Measurements from ENCODE around the gene CECR2.

CECR2 gene

GRCh38 chr22:17589810-17590375 lies 220.6 kb downstream of the CECR2 start:
- in situ Hi-C loops (cut with MboI; ENCODE audit: low sequenced_read_pairs) = no loop called here

GRCh38 chr22:17590586-17590985 lies 221.3 kb downstream of the CECR2 start:
- in situ Hi-C loops (cut with MboI; ENCODE audit: low sequenced_read_pairs) = no loop called here

GRCh38 chr22:17592201-17592600 lies 222.9 kb downstream of the CECR2 start:
- in situ Hi-C loops (cut with MboI; ENCODE audit: low sequenced_read_pairs) = no loop called here

- in situ Hi-C loops (cut with MboI; ENCODE audit: low sequenced_read_pairs) = no loop called here
Measured at GRCh38 chr22:17596226-17596625, 227.0 kb downstream of the CECR2 start.

- in situ Hi-C loops (cut with MboI; ENCODE audit: low sequenced_read_pairs) = no loop called here
Measured at GRCh38 chr22:17597217-17597616, 228.0 kb downstream of the CECR2 start.

GRCh38 chr22:17598318-17598717 lies 229.1 kb downstream of the CECR2 start:
- in situ Hi-C loops (cut with MboI; ENCODE audit: low sequenced_read_pairs) = no loop called here

- in situ Hi-C loops (cut with MboI; ENCODE audit: low sequenced_read_pairs) = no loop called here
Measured at GRCh38 chr22:17601031-17601430, 231.8 kb downstream of the CECR2 start.

GRCh38 chr22:17603668-17604067 lies 234.4 kb downstream of the CECR2 start:
- in situ Hi-C loops (cut with MboI; ENCODE audit: low sequenced_read_pairs) = no loop called here

- in situ Hi-C loops (cut with MboI; ENCODE audit: low sequenced_read_pairs) = no loop called here
Measured at GRCh38 chr22:17606496-17606895, 237.2 kb downstream of the CECR2 start.

Data from HL-60/S4 treated with retinoic acid at 250 ng/mL for 4 days and 3 days (cell line).